HG03175 (cell line): Measurements from ENCODE around the gene SLC46A1.
A peak's percentile ranks its signal among the peaks of the same experiment; 100 is the strongest.

Experiments
- ATAC-seq: cut with Tn5 transposase; IDR thresholded peaks from one replicate; pipeline ENCODE4 v1.9.1; 2021; ENCODE audit warnings: mild to moderate bottlenecking, moderate library complexity; ENCODE audit not compliant: unreplicated experiment

Gene SLC46A1

DNA sequence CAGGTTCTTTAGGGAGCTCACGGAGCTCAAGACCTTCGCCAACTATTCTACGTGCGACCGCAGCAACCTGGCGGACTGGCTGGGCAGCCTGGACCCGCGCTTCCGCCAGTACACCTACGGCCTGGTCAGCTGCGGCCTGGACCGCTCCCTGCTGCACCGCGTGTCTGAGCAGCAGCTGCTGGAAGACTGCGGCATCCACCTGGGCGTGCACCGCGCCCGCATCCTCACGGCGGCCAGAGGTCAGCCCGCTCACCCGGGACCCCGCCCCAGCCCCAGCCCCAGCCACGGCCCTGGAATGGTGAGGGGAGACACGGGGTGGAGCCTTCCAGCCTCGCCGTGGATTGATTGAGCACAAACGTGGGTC, 21.0 kb downstream of the SLC46A1 start:
- ATAC-seq, result no peak

DNA sequence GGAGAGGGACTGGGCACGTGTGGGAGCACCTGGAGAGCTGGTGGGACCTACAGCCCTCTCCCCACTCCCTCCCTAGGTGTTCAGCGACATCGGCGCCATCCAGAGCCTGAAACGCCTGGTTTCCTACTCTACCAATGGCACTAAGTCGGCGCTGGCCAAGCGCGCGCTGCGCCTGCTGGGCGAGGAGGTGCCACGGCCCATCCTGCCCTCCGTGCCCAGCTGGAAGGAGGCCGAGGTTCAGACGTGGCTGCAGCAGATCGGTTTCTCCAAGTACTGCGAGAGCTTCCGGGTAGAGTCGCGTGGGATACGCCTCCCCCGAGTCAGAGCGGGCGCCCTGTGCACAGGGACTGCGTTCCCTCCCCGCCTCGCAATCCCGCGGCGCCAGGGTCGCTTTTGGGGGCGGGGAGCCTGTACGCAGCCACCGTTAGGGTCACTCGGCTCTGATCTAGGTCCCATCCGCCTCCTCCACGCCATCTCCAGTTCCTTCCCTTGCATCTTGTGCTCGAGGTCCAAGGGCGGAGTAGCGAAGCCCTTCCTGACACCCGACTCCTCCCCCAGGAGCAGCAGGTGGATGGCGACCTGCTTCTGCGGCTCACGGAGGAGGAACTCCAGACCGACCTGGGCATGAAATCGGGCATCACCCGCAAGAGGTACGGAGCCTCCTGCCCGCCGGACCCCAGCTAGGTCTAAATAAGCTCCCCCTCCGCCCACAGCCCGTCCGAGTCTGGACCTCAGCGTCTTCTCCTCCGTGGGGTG, 21.6 kb downstream of the SLC46A1 start:
- peak; percentile 84 for ATAC-seq

GRCh38 chr17:28381141-28381825, 24.7 kb downstream of the SLC46A1 start:
- ATAC-seq, result no peak

DNA sequence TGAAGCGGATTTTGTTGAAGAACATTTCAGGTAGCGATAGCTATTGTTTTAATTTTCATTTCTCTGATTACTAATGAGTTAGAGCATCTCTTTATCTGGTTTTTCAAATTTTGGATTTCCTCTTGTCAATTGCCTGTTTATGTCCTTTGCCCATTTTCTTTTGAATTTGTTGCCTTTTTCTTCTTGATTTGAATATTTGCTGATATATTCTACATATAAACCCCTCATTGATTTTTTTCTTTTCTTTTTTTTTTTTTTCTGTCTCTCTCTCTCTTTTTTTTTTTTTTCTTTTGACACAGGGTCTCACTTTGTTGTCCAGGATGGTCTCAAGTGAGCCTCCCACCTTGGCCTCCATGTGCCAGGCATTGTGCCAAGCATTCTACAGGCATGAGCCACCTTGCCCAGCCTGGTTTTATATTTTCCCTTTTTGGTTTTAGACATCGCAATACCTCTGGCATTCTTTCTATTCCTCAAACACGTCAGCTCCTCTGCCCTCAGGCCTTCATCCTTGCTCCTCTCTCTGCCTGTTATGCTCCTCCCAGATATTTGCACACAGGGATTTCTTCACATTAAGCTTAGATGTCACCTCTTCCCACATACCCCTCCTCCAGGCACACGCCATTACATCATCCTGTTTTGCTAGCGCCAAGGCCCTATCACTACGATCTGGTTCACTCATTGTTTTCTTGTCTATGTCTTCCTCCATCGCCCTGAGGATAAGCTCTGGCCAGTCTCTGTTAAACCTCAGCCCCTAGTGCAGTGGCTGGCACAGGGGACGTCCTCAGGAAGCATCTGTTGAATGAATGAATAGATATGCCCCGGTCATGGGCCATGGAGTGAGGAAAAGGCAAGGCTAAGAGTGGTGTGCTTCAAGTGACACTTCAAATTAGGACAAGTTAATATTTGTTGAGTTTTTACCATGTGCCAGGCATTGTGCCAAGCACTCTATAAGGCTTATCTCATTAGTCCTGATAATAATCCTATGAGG, 25.9 kb downstream of the SLC46A1 start:
- no peak for ATAC-seq

DNA sequence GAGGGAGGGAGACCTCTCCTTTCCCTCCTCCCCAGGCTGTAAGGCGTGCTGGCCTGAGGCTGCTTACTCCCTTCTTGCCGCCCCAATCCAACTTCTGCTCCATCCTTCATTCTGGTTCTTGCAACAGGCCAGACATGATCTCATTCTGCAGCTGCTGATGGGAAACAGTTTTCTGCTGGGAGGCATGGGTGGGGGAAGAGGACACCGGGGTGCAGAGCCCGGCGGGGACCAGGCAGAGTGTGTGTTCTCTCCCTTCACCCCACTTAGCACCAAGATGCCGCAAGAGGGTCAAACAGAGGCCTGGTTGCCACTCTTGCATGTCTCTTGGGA, 33.1 kb downstream of the SLC46A1 start:
- no peak for ATAC-seq

DNA sequence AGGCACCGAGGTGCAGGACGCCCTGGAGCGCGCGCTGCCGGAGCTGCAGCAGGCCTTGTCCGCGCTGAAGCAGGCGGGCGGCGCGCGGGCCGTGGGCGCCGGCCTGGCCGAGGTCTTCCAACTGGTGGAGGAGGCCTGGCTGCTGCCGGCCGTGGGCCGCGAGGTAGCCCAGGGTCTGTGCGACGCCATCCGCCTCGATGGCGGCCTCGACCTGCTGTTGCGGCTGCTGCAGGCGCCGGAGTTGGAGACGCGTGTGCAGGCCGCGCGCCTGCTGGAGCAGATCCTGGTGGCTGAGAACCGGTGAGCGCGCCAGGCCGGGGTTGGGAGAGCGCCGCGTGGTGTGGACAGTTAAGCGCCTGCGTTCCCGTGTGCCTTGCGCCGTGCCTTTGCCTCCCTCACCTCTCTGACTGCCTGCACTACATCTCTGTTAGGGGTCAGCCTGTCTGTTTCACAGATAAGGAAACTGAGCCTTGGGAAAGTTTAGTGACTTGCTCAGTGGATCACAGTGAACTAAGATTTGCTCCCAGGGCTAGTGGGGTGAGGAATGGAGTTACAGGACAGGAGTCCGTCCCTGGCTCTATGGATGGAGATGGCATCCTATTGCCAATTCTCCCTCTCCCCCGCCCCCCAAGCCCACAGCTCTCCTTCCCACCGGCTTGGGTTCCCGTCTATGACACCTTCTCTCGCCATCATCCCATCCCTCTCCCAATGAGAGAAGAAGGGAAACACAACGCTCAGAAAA, 33.6 kb downstream of the SLC46A1 start:
- peak; percentile 18 for ATAC-seq

GRCh38 chr17:28371245-28372202, 34.5 kb downstream of the SLC46A1 start, which contains the start of gene SARM1:
SARM1 (plus strand) TSS chr17:28371694; CDS start chr17:28372033, 339 bp downstream.
- peak; percentile 83 for ATAC-seq

DNA sequence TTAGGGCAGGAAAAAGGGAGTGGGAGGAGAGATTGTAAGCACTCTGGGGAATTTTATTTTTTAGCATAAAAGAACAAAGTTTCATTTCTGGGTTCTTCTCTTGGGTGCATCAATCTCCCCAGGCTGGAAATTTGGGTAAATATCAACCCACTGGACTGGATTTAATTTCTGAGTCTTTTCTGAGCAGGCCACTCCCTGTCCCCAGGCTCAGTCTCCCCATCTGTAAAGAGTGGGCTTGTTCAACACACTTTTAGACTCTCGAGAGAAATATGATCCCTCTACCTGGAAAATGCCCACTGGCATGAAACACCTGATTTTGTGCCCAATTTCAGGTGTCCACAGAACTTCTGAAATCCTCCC, 35.3 kb downstream of the SLC46A1 start:
- ATAC-seq, result no peak

- no peak for ATAC-seq
These were observed 35.8 kb downstream of the SLC46A1 start, which contains the start of gene VTN for GRCh38 chr17:28370035-28370743. VTN (minus strand) TSS chr17:28370307; CDS start chr17:28370203, 104 bp downstream.

GRCh38 chr17:28369684-28370034, 36.4 kb downstream of the SLC46A1 start:
- ATAC-seq, result no peak

GRCh38 chr17:28368915-28369683, 36.9 kb downstream of the SLC46A1 start:
- ATAC-seq, result no peak

GRCh38 chr17:28368306-28368831, 37.6 kb downstream of the SLC46A1 start:
- no peak for ATAC-seq

DNA sequence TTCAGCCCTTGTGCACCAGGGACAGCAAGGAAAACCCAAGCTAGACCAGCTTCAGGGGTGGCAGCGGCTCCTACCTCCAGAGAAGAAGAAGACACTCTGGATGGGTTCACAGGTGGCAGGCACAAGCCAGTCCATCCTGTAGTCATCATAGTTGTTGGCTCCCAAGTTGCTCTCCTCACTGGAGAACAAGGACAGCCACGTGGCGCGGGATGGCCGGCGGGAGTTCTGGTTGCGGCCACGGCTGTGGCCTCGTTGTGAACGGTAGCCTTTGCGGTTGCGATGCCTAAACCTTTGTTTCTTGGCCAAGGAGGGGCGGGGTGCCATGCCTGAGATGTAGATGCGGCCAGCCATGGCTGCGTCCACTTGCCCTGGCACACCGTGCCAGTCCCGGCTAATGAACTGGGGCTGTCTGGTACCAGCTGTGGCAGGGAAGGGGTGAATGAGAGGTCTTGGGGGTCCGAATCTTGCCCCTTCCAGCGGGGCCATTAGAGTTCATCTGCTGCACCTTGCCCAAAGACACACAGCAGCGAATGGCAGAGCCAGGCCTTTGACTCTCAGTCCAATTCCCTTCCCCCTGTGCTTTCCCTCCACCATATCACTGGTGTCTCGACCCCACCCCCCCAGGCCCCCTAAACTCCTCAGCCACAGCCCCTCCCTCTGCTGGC, 38.2 kb downstream of the SLC46A1 start:
- no peak for ATAC-seq

DNA sequence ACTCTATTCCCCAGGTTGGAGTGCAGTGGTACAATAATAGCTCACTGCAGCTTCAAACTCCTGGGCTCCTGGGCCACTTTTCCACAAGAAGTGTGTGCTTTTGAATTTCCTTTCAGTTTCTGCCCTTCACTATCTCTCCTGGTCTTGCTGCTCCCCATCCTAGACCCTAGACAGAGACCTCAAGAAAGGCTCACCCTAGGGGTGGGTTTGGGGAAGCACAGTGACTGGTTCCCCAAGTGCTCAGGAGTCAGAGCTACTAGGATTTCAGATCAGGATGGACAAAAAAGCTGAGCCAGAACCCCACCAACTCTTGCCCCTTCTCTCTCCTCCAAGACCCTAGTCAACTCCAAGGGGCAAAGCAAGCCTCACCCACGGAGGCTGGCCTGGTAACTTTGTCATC, 39.4 kb downstream of the SLC46A1 start:
- ATAC-seq, result no peak

GRCh38 chr17:28365487-28365886, 40.5 kb downstream of the SLC46A1 start:
- ATAC-seq, result no peak

DNA sequence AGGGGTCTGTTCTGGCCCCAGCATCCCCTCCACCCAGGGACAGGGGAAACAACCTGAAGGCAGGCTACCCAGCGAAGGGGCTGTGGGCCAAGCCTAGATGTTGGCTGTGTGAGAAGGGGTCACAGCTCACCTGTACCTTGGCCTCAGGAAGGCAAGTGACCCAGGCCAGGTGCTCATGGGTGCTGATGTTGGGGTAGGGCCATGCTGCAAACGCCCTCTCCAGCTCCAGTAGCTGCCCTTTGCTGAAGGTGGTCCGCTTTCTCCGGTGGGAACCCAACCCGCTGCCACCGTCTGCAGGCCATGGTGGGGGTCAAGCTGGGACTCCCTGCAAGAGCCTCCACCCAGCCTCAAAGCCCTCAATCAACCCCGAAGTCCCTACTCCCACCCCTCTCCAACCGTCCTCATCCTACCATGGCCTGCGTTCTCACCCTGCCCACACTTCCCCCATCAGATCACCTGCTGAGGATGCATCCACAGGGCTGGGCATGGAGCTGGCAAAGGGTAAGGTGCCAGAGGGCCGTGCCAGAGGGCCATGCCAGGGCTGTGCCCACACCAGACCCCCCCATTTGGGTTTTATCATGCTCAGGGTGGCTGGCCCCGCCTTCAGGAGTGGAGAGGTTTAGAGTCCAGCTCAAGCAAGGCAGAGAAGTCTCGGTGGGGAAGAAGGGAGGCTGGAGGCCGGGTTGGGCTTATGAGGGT, 41.2 kb downstream of the SLC46A1 start, which contains the start of gene SEBOX:
TSS of gene SEBOX (minus strand) at position 535 of the 699 bp plus-strand sequence. CDS start at position 487, 48 bp downstream.
- ATAC-seq, result no peak
